PFSK-1 (cell line): ENCODE measurements around the gene KCNJ1.

ENCODE experiments used
- POLR2AphosphoS5 ChIP-seq: IDR thresholded peaks from 2 replicates; pipeline ENCODE4 v1.6.1; 2012; ENCODE audit warnings: low read depth, mild to moderate bottlenecking, control low read depth, low read length, moderate library complexity
- TAF1 ChIP-seq: IDR thresholded peaks from 2 replicates; pipeline ENCODE4 v1.6.1; 2012; ENCODE audit warnings: low read length, control low read depth, borderline replicate concordance; ENCODE audit not compliant: insufficient read depth
- TF ChIP-seq, protein P1 (sequence below), 2 experiments: IDR thresholded peaks; 2 replicates each; pipeline versions ENCODE4 v1.6.1 to v1.8.0; 2011 to 2012; ENCODE audit warnings: low read depth in 2 of 2, low read length in 2 of 2, control low read depth in 1 of 2, inconsistent platforms in 1 of 2, mild to moderate bottlenecking in 1 of 2, moderate library complexity in 1 of 2; ENCODE audit not compliant: insufficient read depth in 1 of 2

DNA sequence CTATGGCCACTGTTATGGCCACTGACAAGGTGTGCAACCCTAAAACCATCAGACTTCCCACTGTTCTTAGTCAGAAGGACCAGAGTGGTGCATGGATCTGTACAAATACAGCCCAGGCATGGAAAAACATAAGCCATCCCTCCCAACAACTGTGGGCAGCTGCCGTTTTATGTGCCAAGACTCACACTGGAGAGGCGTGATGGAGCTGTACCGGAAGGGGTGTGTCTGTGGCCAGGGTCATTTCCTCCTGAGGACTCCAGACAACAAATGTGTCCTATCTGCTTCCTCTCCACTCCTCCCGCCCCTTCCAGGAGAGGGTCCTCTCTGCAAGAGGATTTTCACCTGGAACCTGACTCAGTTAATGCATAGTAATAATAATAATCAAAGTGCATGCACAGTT, 29.5 kb downstream of the KCNJ1 start:
- TF ChIP-seq, protein P1, sequence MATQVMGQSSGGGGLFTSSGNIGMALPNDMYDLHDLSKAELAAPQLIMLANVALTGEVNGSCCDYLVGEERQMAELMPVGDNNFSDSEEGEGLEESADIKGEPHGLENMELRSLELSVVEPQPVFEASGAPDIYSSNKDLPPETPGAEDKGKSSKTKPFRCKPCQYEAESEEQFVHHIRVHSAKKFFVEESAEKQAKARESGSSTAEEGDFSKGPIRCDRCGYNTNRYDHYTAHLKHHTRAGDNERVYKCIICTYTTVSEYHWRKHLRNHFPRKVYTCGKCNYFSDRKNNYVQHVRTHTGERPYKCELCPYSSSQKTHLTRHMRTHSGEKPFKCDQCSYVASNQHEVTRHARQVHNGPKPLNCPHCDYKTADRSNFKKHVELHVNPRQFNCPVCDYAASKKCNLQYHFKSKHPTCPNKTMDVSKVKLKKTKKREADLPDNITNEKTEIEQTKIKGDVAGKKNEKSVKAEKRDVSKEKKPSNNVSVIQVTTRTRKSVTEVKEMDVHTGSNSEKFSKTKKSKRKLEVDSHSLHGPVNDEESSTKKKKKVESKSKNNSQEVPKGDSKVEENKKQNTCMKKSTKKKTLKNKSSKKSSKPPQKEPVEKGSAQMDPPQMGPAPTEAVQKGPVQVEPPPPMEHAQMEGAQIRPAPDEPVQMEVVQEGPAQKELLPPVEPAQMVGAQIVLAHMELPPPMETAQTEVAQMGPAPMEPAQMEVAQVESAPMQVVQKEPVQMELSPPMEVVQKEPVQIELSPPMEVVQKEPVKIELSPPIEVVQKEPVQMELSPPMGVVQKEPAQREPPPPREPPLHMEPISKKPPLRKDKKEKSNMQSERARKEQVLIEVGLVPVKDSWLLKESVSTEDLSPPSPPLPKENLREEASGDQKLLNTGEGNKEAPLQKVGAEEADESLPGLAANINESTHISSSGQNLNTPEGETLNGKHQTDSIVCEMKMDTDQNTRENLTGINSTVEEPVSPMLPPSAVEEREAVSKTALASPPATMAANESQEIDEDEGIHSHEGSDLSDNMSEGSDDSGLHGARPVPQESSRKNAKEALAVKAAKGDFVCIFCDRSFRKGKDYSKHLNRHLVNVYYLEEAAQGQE (IDR thresholded peaks at IDR 0.05; ENCODE audit: insufficient read depth in 1 of 2, low read depth in 2 of 2, low read length in 2 of 2) = no peak
- TF ChIP-seq POLR2AphosphoS5 (no peak), TAF1 (no peak)
